Gastrocnemius medialis (tissue), 4 donors: Measurements from ENCODE around the gene GPR141. TPM values are rescaled to one million over a fixed set of nuclear protein-coding genes. Genes with fewer than 3 reads are reported as not detected.

ENCODE experiments used
- ATAC-seq, 2 donors: fragments of 150-250 bp; one replicate each; pipeline ENCODE4 v1.9.1; 2016
- DNase-seq, 2 donors: peaks; one replicate each; pipeline ENCODE4 v3.0.0-alpha.2; 2019
- H3K27ac ChIP-seq, 4 donors: fragments of 200-600 bp; sonication (generic); 1 replicate in 1 of 4; 2 replicates in 3 of 4; pipeline ENCODE4 v1.5.1; 2016 to 2018; ENCODE audit warnings: mild to moderate bottlenecking in 2 of 4, moderate library complexity in 1 of 4
- H3K27me3 ChIP-seq, 3 donors: fragments of 200-600 bp; sonication (generic) in 2 of 3; 1 replicate in 1 of 3; 2 replicates in 2 of 3; pipeline versions ENCODE4 v1.5.1 to v1.6.0; 2016 to 2019; ENCODE audit warnings: mild to moderate bottlenecking in 1 of 3, moderate library complexity in 1 of 3
- H3K36me3 ChIP-seq, 2 donors: fragments of 200-600 bp; sonication (generic) in 1 of 2; one replicate each; pipeline ENCODE4 v1.5.1; 2017 to 2018
- H3K4me1 ChIP-seq, 2 donors: fragments of 200-600 bp; sonication (generic) in 1 of 2; one replicate each; pipeline ENCODE4 v1.5.1; 2016 to 2017; ENCODE audit warnings: mild to moderate bottlenecking in 2 of 2
- H3K4me3 ChIP-seq, 4 donors: fragments of 200-600 bp; sonication (generic) in 3 of 4; 1 replicate in 1 of 4; 2 replicates in 3 of 4; pipeline ENCODE4 v1.5.1; 2016 to 2019; ENCODE audit warnings: mild to moderate bottlenecking in 2 of 4
- H3K9me3 ChIP-seq, 3 donors: fragments of 200-600 bp; sonication (generic) in 2 of 3; 1 replicate in 1 of 3; 2 replicates in 2 of 3; pipeline ENCODE4 v1.5.1; 2016 to 2019
- POLR2A ChIP-seq, 2 donors: fragments of 450-650 bp; IDR thresholded peaks; one replicate each; pipeline ENCODE4 v1.6.1; 2017; ENCODE audit warnings: antibody characterized with exemption in 2 of 2, mild to moderate bottlenecking in 2 of 2, moderate library complexity in 2 of 2
- in situ Hi-C, 4 donors: fragments of 200-750 bp; cut with MboI; loops; one replicate each; pipeline versions ENCODE4 v1.15.0 to v1.8.0; 2017; ENCODE audit warnings: low sequenced_read_pairs in 4 of 4
- intact Hi-C: fragments of 100-400 bp; cut with DNase I; formaldehyde crosslinking; loops from one replicate; pipeline ENCODE4 v1.15.1; 2023; ENCODE audit warnings: low total_unique reads
- total RNA-seq, 4 donors: library from RNA; depleted of rRNA; stranded (reverse); fragments of >200 nt; gene quantifications; one replicate each; pipeline versions ENCODE4 v1.1.0 to v1.2.3, GENCODE V29; 2016
- TF ChIP-seq, protein P1 (sequence below), 5 experiments: fragments of 450-650 bp in 3 of 5; fragments of 200-600 bp in 2 of 5; sonication (generic) in 2 of 5; IDR thresholded peaks in 4 of 5; conservative IDR thresholded peaks in 1 of 5; 1 replicate in 4 of 5; 2 replicates in 1 of 5; pipeline ENCODE4 v1.5.1; 2016 to 2019; ENCODE audit warnings: antibody characterized with exemption in 5 of 5, mild to moderate bottlenecking in 3 of 5, moderate library complexity in 3 of 5

Gene GPR141
- total RNA-seq, 4 donors from 2014 or later, result not detected

DNA sequence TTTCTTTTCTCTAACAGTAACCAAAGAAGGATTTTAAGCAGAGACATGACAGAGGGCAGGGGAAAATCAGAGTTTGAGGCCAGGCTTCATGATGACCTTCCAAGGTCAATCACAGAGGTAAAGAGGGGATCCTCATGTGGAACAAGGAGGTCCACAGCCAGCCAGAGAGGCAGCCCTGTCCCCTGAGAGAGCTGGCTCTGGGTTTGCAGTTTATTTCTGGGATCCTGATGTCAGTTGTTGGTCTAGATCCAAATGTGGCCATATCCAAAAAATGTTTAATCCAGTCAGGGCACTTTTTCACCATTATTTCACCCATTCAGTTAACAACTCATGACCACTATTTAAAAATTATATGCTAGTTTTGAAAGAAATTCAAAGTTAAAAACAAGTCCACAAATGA is 45.6 kb downstream of the GPR141 start:
- no peaks in the 10 kb centered on the region for H3K9me3 ChIP-seq
- H3K4me3 ChIP-seq, result no peak overlapping the region
- no peak for TF ChIP-seq POLR2A (IDR thresholded peaks at IDR 0.05)
- TF ChIP-seq, protein P1, sequence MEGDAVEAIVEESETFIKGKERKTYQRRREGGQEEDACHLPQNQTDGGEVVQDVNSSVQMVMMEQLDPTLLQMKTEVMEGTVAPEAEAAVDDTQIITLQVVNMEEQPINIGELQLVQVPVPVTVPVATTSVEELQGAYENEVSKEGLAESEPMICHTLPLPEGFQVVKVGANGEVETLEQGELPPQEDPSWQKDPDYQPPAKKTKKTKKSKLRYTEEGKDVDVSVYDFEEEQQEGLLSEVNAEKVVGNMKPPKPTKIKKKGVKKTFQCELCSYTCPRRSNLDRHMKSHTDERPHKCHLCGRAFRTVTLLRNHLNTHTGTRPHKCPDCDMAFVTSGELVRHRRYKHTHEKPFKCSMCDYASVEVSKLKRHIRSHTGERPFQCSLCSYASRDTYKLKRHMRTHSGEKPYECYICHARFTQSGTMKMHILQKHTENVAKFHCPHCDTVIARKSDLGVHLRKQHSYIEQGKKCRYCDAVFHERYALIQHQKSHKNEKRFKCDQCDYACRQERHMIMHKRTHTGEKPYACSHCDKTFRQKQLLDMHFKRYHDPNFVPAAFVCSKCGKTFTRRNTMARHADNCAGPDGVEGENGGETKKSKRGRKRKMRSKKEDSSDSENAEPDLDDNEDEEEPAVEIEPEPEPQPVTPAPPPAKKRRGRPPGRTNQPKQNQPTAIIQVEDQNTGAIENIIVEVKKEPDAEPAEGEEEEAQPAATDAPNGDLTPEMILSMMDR (IDR thresholded peaks at IDR 0.05 in 4 of 5, conservative IDR thresholded peaks at IDR 0.05 in 1 of 5), result no peak
- ATAC-seq, result no peak
- no peaks in the 10 kb centered on the region for H3K36me3 ChIP-seq
- DNase-seq, result no peak
- in situ Hi-C loops, result no loop called here
- peaks cover 0 to 5% of the 10 kb centered on the region in 2 donors for H3K4me1 ChIP-seq
- H3K27ac ChIP-seq, result peak overlapping the region in 1 of 4 donors; percentile 27
- intact Hi-C loops, result no loop called here
- no peaks in the 10 kb centered on the region for H3K27me3 ChIP-seq

DNA sequence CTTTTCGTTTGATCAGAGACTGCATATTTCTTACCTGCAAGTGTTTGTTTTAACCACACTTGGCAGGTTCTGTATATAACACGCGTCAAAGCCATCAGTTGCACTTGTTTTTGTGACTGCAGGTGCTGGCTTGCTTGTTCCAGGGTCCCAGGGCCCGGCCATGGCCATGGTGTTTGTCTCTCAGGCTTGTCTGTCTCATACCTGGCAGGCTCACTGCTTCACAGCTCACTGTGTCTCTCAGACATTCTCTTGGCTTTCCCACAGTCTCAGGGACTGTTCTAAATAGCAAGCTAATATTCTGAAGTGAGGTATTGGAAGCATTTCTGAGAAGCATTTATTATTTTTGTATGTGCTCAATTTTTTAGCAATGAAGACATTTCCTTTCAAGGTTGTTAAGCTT is 46.9 kb downstream of the GPR141 start:
- no peak for DNase-seq
- H3K27me3 ChIP-seq, result no peaks in the 10 kb centered on the region
- ATAC-seq, result no peak
- H3K4me3 ChIP-seq, result no peak overlapping the region
- H3K4me1 ChIP-seq, result peaks cover 0 to 5% of the 10 kb centered on the region in 2 donors
- no peaks in the 10 kb centered on the region for H3K9me3 ChIP-seq
- H3K36me3 ChIP-seq, result no peaks in the 10 kb centered on the region
- TF ChIP-seq, protein P1 (IDR thresholded peaks at IDR 0.05 in 4 of 5, conservative IDR thresholded peaks at IDR 0.05 in 1 of 5), result no peak
- TF ChIP-seq POLR2A (IDR thresholded peaks at IDR 0.05), result no peak
- in situ Hi-C loops, result no loop called here
- intact Hi-C loops, result loop anchor here (10.0 kb wide), 1 partner anchor 236 kb away; no protein-coding TSS in a partner anchor
- H3K27ac ChIP-seq, result no peak overlapping the region

DNA sequence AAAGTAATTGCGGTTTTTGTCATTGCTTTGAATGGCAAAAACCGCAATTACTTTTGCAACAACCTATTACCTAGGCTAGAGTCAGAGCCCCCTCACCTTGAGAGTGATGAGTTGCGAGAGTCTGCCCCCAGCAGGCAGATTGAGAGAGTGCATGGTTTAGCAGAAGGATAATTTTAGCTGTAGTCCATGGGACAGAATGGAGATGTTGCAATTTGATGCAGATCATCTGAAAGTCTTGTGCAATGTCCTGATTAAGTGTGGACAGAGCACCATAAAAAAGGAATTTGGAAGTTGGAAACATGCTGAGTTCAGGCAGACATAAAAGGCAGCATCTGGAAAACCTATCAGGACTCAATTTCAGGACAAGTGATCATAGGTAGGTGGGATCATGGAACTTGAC is 48.7 kb downstream of the GPR141 start:
- Histone ChIP-seq H3K27me3 (no peaks in the 10 kb centered on the region), H3K36me3 (no peaks in the 10 kb centered on the region), H3K27ac (no peak overlapping the region), H3K9me3 (no peaks in the 10 kb centered on the region), H3K4me3 (no peak overlapping the region), H3K4me1 (peaks cover 0 to 5% of the 10 kb centered on the region in 2 donors)
- TF ChIP-seq, protein P1 (IDR thresholded peaks at IDR 0.05 in 4 of 5, conservative IDR thresholded peaks at IDR 0.05 in 1 of 5), result peak in 3 of 5 experiments; percentile 22 to 38 (median 24)
- TF ChIP-seq POLR2A (IDR thresholded peaks at IDR 0.05), result no peak
- intact Hi-C loops, result loop anchor here (10.0 kb wide), 1 partner anchor 237 kb away; no protein-coding TSS in a partner anchor
- ATAC-seq, result peak; percentile 75 to 84
- in situ Hi-C loops, result no loop called here
- DNase-seq, result peak; percentile 19 to 35

DNA sequence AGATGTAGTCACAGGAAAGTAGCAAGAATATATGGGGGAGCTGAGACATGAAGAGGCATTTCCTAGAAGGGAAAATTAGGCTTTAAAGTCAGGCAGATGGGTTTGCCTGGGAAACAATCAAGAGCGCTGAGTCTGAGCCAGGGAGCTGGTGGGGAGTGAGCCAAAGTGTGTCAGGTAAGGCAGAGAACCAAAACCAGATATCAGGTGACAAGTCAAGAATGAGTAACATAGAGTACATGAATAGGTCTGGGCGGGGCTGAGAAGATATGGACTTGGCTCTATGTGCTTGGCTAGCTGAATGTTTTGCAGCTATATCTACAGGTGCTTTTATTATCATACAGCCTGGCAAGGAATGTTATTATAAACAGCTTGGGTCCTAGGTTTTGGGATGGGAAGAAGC is 49.3 kb downstream of the GPR141 start:
- H3K9me3 ChIP-seq, result no peaks in the 10 kb centered on the region
- ATAC-seq (no peak), DNase-seq (no peak)
- no peak for TF ChIP-seq POLR2A (IDR thresholded peaks at IDR 0.05)
- TF ChIP-seq, protein P1 (IDR thresholded peaks at IDR 0.05 in 4 of 5, conservative IDR thresholded peaks at IDR 0.05 in 1 of 5), result no peak
- H3K27me3 ChIP-seq, result no peaks in the 10 kb centered on the region
- intact Hi-C loops (loop anchor here (10.0 kb wide), 1 partner anchor 238 kb away; no protein-coding TSS in a partner anchor), in situ Hi-C loops (no loop called here)
- no peaks in the 10 kb centered on the region for H3K36me3 ChIP-seq
- no peak overlapping the region for H3K4me3 ChIP-seq
- peaks cover 0 to 5% of the 10 kb centered on the region in 2 donors for H3K4me1 ChIP-seq
- H3K27ac ChIP-seq, result no peak overlapping the region

DNA sequence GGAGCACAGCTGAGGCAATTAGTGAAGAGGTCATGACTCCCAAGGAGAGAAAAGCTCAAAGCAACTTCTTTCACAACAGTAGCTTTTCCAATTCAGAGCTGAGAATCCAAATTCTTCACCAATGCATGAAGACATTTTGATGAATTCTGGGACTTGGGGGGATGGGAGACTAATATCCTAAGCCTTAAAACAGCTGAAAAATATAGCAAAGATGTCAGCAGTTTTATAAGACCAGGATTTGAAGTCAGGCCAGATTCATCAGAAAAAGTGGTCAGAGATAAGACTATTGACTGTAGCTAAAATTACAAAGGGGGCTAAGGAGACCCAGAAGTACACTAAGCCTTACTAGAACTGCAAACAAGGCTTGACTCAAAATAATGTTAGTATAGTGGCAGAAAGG is 51.6 kb downstream of the GPR141 start:
- Histone ChIP-seq H3K36me3 (no peaks in the 10 kb centered on the region), H3K27ac (no peak overlapping the region), H3K4me1 (peaks cover 0 to 5% of the 10 kb centered on the region in 2 donors), H3K9me3 (no peaks in the 10 kb centered on the region), H3K4me3 (no peak overlapping the region), H3K27me3 (no peaks in the 10 kb centered on the region)
- TF ChIP-seq POLR2A (IDR thresholded peaks at IDR 0.05), result no peak
- TF ChIP-seq, protein P1 (IDR thresholded peaks at IDR 0.05 in 4 of 5, conservative IDR thresholded peaks at IDR 0.05 in 1 of 5), result no peak
- ATAC-seq (no peak), DNase-seq (no peak)
- in situ Hi-C loops (no loop called here), intact Hi-C loops (loop anchor here (10.0 kb wide), 1 partner anchor 240 kb away; no protein-coding TSS in a partner anchor)
